ENCODE measurements around the gene POTEF. TPM values are rescaled to one million over a fixed set of nuclear protein-coding genes. Genes with fewer than 3 reads are reported as not detected.
"Not testable (repeated sequence)": the region's sequence is repeated elsewhere in the genome, so short reads cannot be mapped to it uniquely, and the experiment has no call there.

The POTEF gene
- total and polyA plus RNA-seq, 2 of the 4 experiments (the other 2 are of a cell fraction), result not detected

DNA sequence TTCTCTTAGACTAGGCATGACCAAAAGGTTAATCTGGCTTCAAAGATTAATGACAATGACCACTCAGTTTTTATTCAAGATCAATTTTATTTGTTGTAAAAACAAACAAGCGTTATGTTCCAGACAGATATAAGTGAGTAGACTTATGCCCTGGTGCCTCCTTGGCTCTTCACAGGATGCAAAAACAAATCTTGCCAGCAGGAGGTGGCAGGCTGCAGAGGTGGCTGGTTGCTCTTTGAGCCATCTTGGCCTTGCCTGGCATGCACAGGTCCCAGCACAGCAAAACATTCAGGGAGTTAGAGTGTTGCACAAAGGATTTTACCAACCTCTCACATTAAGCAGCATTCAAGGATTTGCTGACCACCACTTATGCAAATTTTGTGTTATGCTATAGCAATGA lies 103.1 kb downstream of the POTEF start:
- H3K4me3 ChIP-seq (ENCODE audit: insufficient read depth, low read depth, low read length); DNase-seq; H2AK9ac ChIP-seq (replicated peaks; ENCODE audit: low read depth, low read length, poor library complexity); H3K9me3 ChIP-seq (ENCODE audit: control insufficient read depth, insufficient read depth, low read length); H3K23ac ChIP-seq (ENCODE audit: low read depth, low read length); ATAC-seq (ENCODE audit: low read depth); H3K14ac ChIP-seq (replicated peaks; ENCODE audit: low read depth, low read length); H4K20me1 ChIP-seq (ENCODE audit: insufficient read depth, low read length); H3K18ac ChIP-seq (ENCODE audit: low read depth, low read length); H3K27me3 ChIP-seq (ENCODE audit: control insufficient read depth, insufficient read depth, low read length); H2BK15ac ChIP-seq (ENCODE audit: low read depth, low read length); H4K8ac ChIP-seq (ENCODE audit: low read depth in 2 of 2, low read length in 2 of 2); H3K4me2 ChIP-seq (ENCODE audit: low read depth, low read length); H3K79me1 ChIP-seq (ENCODE audit: low read depth in 1 of 2, low read length in 2 of 2); H3K9me1 ChIP-seq (ENCODE audit: insufficient read depth, low read length); H2AK5ac ChIP-seq (ENCODE audit: low read depth, low read length); H3K9ac ChIP-seq (ENCODE audit: low read depth, low read length); H4K5ac ChIP-seq (ENCODE audit: low read depth, low read length); H2BK120ac ChIP-seq (ENCODE audit: low read depth, low read length); H3K4ac ChIP-seq (ENCODE audit: low read depth, low read length); CTCF ChIA-PET; in situ Hi-C loops (cut with MboI; ENCODE audit: low sequenced_read_pairs); POLR2A ChIA-PET (ENCODE audit: unreplicated experiment); BruUV-seq (replicated peaks); H2BK20ac ChIP-seq (ENCODE audit: low read depth, low read length); H2AFZ ChIP-seq (replicated peaks; ENCODE audit: low read length, poor library complexity); intact Hi-C loops (cut with micrococcal nuclease); H3K56ac ChIP-seq (ENCODE audit: extremely low read depth, insufficient read depth, low read length); H3K27ac ChIP-seq (ENCODE audit: insufficient read depth, low read length); H3K36me3 ChIP-seq (ENCODE audit: control insufficient read depth, insufficient read depth, low read length); H2BK5ac ChIP-seq (ENCODE audit: low read depth, low read length, poor library complexity, severe bottlenecking); H3K4me1 ChIP-seq (ENCODE audit: control insufficient read depth, insufficient read depth, low read length); dilution Hi-C loops (cut with HindIII; ENCODE audit: low sequenced_read_pairs, unreplicated experiment); H4K91ac ChIP-seq (ENCODE audit: insufficient read depth, low read depth, low read length): not testable (repeated sequence)
- no CpG with 5 or more reads among the region's 1 CpG for WGBS, 2 experiments (ENCODE audit: extremely low coverage in 2 of 2, insufficient read length in 1 of 2)

Small RNAs within 50 kb of the gene (microRNA-seq; reads per million reads assigned to microRNA genes)
- gene AC018865.2 (ENCODE audit: insufficient read depth, insufficient read length) (not detected), gene RNU6-1049P (ENCODE audit: insufficient read depth, insufficient read length) (not detected)

Small RNAs within 50 kb of the gene (small RNA-seq; reads per million reads assigned to genes)
- 0 reads per million in 5 experiments for gene AC018865.2
- gene RNU6-1049P, result 0 reads per million in 5 experiments

Other genes with a start within 250 kb of the POTEF start
- gene RAB6C, start 149.6 kb downstream of the POTEF start, total RNA-seq (2012; rRNA removed), result under 0.01 TPM in 1 of 2 replicates, not detected in the other
- not detected in 2 replicates for gene RAB6C, start 149.6 kb downstream of the POTEF start, polyA plus RNA-seq (2012; rRNA removed)
- gene CCDC74B, start 15.9 kb upstream of the POTEF start, total RNA-seq (2012; rRNA removed), result 3.6 and 3.9 TPM in 2 replicates
- gene CCDC74B, start 15.9 kb upstream of the POTEF start, polyA plus RNA-seq (2012; rRNA removed), result 8.4 and 9.6 TPM in 2 replicates
- gene SMPD4, start 52.4 kb upstream of the POTEF start, total RNA-seq (2012; rRNA removed), result 8.6 and 10.6 TPM in 2 replicates
- gene SMPD4, start 52.4 kb upstream of the POTEF start, polyA plus RNA-seq (2012; rRNA removed), result 63.0 and 80.4 TPM in 2 replicates
- 24.9 and 29.2 TPM in 2 replicates for gene MZT2B, start 53.0 kb upstream of the POTEF start, total RNA-seq (2012; rRNA removed)
- 115 and 227 TPM in 2 replicates for gene MZT2B, start 53.0 kb upstream of the POTEF start, polyA plus RNA-seq (2012; rRNA removed)
- not detected in 2 replicates for gene TUBA3E, start 69.2 kb upstream of the POTEF start, total RNA-seq (2012; rRNA removed)
- gene TUBA3E, start 69.2 kb upstream of the POTEF start, polyA plus RNA-seq (2012; rRNA removed), result not detected in 2 replicates
- 127 and 154 TPM in 2 replicates for gene IMP4, start 213.7 kb upstream of the POTEF start, total RNA-seq (2012; rRNA removed)
- 169 and 187 TPM in 2 replicates for gene IMP4, start 213.7 kb upstream of the POTEF start, polyA plus RNA-seq (2012; rRNA removed)
- gene PTPN18, start 226.8 kb upstream of the POTEF start, total RNA-seq (2012; rRNA removed), result 7.2 and 9.7 TPM in 2 replicates
- gene PTPN18, start 226.8 kb upstream of the POTEF start, polyA plus RNA-seq (2012; rRNA removed), result 13.4 and 15.5 TPM in 2 replicates

Data from IMR-90 (cell line).